GM23248 (cell line): ENCODE measurements around the gene MAGI3.

Source experiments
- EZH2 ChIP-seq: fragments of 200-600 bp; sonication (generic); IDR thresholded peaks from 2 replicates; pipeline ENCODE4 v1.6.1; 2018; ENCODE audit warnings: antibody characterized with exemption, mild to moderate bottlenecking; ENCODE audit not compliant: insufficient read depth, poor library complexity, severe bottlenecking
- EZH2phosphoT487 ChIP-seq: fragments of 200-600 bp; sonication (generic); IDR thresholded peaks from 2 replicates; pipeline ENCODE4 v1.6.1; 2018; ENCODE audit warnings: antibody characterized with exemption, moderate library complexity, mild to moderate bottlenecking, low read depth; ENCODE audit not compliant: insufficient read depth

GRCh38 chr1:113593550-113594297 is 203.4 kb downstream of the MAGI3 start:
- TF ChIP-seq EZH2, result no peak
- TF ChIP-seq EZH2phosphoT487, result no peak
